ENCODE results near the gene ABHD8. TPM values are rescaled to one million over a fixed set of nuclear protein-coding genes. Genes with fewer than 3 reads are reported as not detected.
A peak's percentile ranks its signal among the peaks of the same experiment; 100 is the strongest.

Gene ABHD8
- total and polyA plus RNA-seq, 2 of the 13 experiments (the other 11 are each of a cell fraction or from before 2014, with no cell fraction given) = 6.3 to 7.2 TPM

GRCh38 chr19:17260842-17261325, 42.3 kb downstream of the ABHD8 start:
- in situ Hi-C loops (cut with HindIII; ENCODE audit: extremely low pct_ligation_motif_present, low pct_unique_long_range_greater_than_20kb) = no loop called here
- WGBS (ENCODE audit: low lambda C conversion rate) = 6% methylated on average over 14 of the region's 15 CpGs
- H3K4me3 ChIP-seq (replicated peaks in 1 of 3; ENCODE audit: insufficient read depth in 1 of 3, low read depth in 2 of 3, low read length in 3 of 3) = peak overlapping the region in 2 of 3 experiments; percentile 8 to 59; a peak in 1 of 6 replicates
- FAIRE-seq = peak; percentile 90
- peak overlapping the region; percentile 60 for H2AFZ ChIP-seq (ENCODE audit: low read length)
- no peaks in the 10 kb centered on the region for H3K9me3 ChIP-seq (ENCODE audit: low read length)
- no peaks in the 10 kb centered on the region for H4K20me1 ChIP-seq (ENCODE audit: insufficient read depth, low read length)
- no peak overlapping the region for H3K27ac ChIP-seq (ENCODE audit: extremely low read length, insufficient read depth, low read length)
- intact Hi-C loops (cut with micrococcal nuclease; ENCODE audit: unreplicated experiment) = loop anchor here (2.0 kb wide), 1 partner anchor 14 kb away; no protein-coding TSS in a partner anchor
- H3K4me2 ChIP-seq (ENCODE audit: low read depth, low read length) = peak overlapping the region; percentile 90
- ChIA-PET POLR2A (interaction anchor here (0.6 to 3.2 kb wide), 6 partner anchors 12 to 46 kb away, joined by 3 to 18 read pairs (median 8); partner anchors contain the start of gene USE1), CTCF (ENCODE audit: low intra/inter-chr PET ratio, low total read pairs) (interaction anchor here (1.1 to 1.4 kb wide), 3 partner anchors 22 to 56 kb away, joined by 3 to 6 read pairs (median 5); partner anchors contain the start of gene OCEL1)
- no peaks in the 10 kb centered on the region for H3K27me3 ChIP-seq (ENCODE audit: control insufficient read depth in 1 of 2, insufficient read depth in 2 of 2, low read length in 2 of 2)
- H3K36me3 ChIP-seq (replicated peaks in 1 of 2; ENCODE audit: control insufficient read depth in 1 of 2, insufficient read depth in 2 of 2, low read length in 2 of 2) = no peaks in the 10 kb centered on the region
- peaks cover 61% of the 10 kb centered on the region for H3K4me1 ChIP-seq (ENCODE audit: insufficient read depth, low read length)
- peak overlapping the region; percentile 56; the same call in 1 of the 2 replicates for H3K9ac ChIP-seq (ENCODE audit: insufficient read depth, low read depth, low read length)
- H3K79me2 ChIP-seq (ENCODE audit: insufficient read depth, low read length) = no peaks in the 10 kb centered on the region
- peak; percentile 94 for ATAC-seq
- BruUV-seq (replicated peaks) = no TSS peak
- DNase-seq (ENCODE audit: low spot score) = peak; percentile 82
- no peak for TF ChIP-seq DR1 (CRISPR knock-in tag; IDR thresholded peaks at IDR 0.05)
- peak; percentile 72; the same call in 1 of the 2 replicates for TF ChIP-seq MYC (CRISPR knock-in tag; IDR thresholded peaks at IDR 0.05; ENCODE audit: borderline replicate concordance)
- no peak; the same call in 1 of the 2 replicates for TF ChIP-seq SP4 (CRISPR knock-in tag; IDR thresholded peaks at IDR 0.05)
- no peak for TF ChIP-seq ZNF607 (CRISPR knock-in tag; IDR thresholded peaks at IDR 0.05; ENCODE audit: borderline replicate concordance)
- TF ChIP-seq ZNF513 (CRISPR knock-in tag; conservative IDR thresholded peaks at IDR 0.05) = no peak
- TF ChIP-seq, protein P1, sequence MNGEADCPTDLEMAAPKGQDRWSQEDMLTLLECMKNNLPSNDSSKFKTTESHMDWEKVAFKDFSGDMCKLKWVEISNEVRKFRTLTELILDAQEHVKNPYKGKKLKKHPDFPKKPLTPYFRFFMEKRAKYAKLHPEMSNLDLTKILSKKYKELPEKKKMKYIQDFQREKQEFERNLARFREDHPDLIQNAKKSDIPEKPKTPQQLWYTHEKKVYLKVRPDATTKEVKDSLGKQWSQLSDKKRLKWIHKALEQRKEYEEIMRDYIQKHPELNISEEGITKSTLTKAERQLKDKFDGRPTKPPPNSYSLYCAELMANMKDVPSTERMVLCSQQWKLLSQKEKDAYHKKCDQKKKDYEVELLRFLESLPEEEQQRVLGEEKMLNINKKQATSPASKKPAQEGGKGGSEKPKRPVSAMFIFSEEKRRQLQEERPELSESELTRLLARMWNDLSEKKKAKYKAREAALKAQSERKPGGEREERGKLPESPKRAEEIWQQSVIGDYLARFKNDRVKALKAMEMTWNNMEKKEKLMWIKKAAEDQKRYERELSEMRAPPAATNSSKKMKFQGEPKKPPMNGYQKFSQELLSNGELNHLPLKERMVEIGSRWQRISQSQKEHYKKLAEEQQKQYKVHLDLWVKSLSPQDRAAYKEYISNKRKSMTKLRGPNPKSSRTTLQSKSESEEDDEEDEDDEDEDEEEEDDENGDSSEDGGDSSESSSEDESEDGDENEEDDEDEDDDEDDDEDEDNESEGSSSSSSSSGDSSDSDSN (CRISPR knock-in tag; IDR thresholded peaks at IDR 0.05) = peak; percentile 42
- peak; percentile 54; the same call in 1 of the 2 replicates for TF ChIP-seq MIER3 (CRISPR knock-in tag; IDR thresholded peaks at IDR 0.05; ENCODE audit: borderline replicate concordance)
- no peak for TF ChIP-seq RFXANK (CRISPR knock-in tag; IDR thresholded peaks at IDR 0.05)
- peak; percentile 33; the same call in 1 of the 2 replicates for TF ChIP-seq HDAC1 (CRISPR knock-in tag; IDR thresholded peaks at IDR 0.05)
- TF ChIP-seq STAG1 (CRISPR knock-in tag; IDR thresholded peaks at IDR 0.05) = peak; percentile 68
- 0 out of 2 replicates have a peak, but pooled peaks have one; percentile 45 for TF ChIP-seq FOXO1 (CRISPR knock-in tag; IDR thresholded peaks at IDR 0.05)
- no peak for TF ChIP-seq ZNF207 (IDR thresholded peaks at IDR 0.05; ENCODE audit: borderline replicate concordance)
- no peak for TF ChIP-seq JUN (CRISPR knock-in tag; IDR thresholded peaks at IDR 0.05)
- TF ChIP-seq, protein P2, sequence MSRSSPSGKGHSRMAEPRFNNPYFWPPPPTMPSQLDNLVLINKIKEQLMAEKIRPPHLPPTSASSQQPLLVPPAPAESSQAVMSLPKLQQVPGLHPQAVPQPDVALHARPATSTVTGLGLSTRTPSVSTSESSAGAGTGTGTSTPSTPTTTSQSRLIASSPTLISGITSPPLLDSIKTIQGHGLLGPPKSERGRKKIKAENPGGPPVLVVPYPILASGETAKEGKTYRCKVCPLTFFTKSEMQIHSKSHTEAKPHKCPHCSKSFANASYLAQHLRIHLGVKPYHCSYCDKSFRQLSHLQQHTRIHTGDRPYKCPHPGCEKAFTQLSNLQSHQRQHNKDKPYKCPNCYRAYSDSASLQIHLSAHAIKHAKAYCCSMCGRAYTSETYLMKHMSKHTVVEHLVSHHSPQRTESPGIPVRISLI (CRISPR knock-in tag; IDR thresholded peaks at IDR 0.05; ENCODE audit: borderline replicate concordance) = no peak
- no peak for TF ChIP-seq LCORL (IDR thresholded peaks at IDR 0.05)
- TF ChIP-seq LCORL (CRISPR knock-in tag; IDR thresholded peaks at IDR 0.05) = no peak
- no peak for TF ChIP-seq IRF1 (CRISPR knock-in tag; IDR thresholded peaks at IDR 0.05; ENCODE audit: low read depth)
